Upper lobe of left lung (tissue), 6 donors: ENCODE results near the gene TMEM221. TPM values are rescaled to one million over a fixed set of nuclear protein-coding genes. Genes with fewer than 3 reads are reported as not detected.

Source experiments
- ATAC-seq, 2 donors: fragments of 200-7000 bp; cut with Tn5 transposase; one replicate each; pipeline ENCODE4 v1.9.1; 2022; ENCODE audit warnings: mild to moderate bottlenecking in 2 of 2, moderate library complexity in 2 of 2; ENCODE audit not compliant: low FRiP score in 2 of 2
- DNase-seq, 2 donors: peaks; one replicate each; pipeline ENCODE4 v3.0.0-alpha.2; 2019 to 2020
- H3K27ac ChIP-seq, 4 donors: fragments of 200-600 bp; sonication (generic); one replicate each; pipeline ENCODE4 v1.5.1; 2016 to 2019
- H3K27me3 ChIP-seq, 4 donors: fragments of 200-600 bp; sonication (generic); one replicate each; pipeline ENCODE4 v1.5.1; 2017 to 2019
- H3K36me3 ChIP-seq, 4 donors: fragments of 200-600 bp; sonication (generic); one replicate each; pipeline ENCODE4 v1.5.1; 2016 to 2019
- H3K4me1 ChIP-seq, 4 donors: fragments of 200-600 bp; sonication (generic); one replicate each; pipeline ENCODE4 v1.5.1; 2018 to 2019
- H3K4me3 ChIP-seq, 4 donors: fragments of 200-600 bp; sonication (generic); one replicate each; pipeline ENCODE4 v1.5.1; 2017 to 2019; ENCODE audit warnings: mild to moderate bottlenecking in 2 of 4, moderate library complexity in 1 of 4
- H3K9me3 ChIP-seq, 4 donors: fragments of 200-600 bp; sonication (generic); one replicate each; pipeline ENCODE4 v1.5.1; 2018 to 2019
- CTCF ChIP-seq, 6 experiments: fragments of 450-650 bp in 4 of 6; fragments of 200-600 bp in 2 of 6; sonication (generic) in 2 of 6; IDR thresholded peaks; one replicate each; pipeline ENCODE4 v1.5.1; 2016 to 2019; ENCODE audit warnings: antibody characterized with exemption in 6 of 6
- EP300 ChIP-seq, 4 donors: sonication (generic); formaldehyde crosslinking; IDR thresholded peaks; one replicate each; pipeline ENCODE4 v1.5.1; 2017; ENCODE audit warnings: antibody characterized with exemption in 4 of 4, control low read depth in 2 of 4
- POLR2A ChIP-seq, 4 donors: fragments of 450-650 bp; IDR thresholded peaks; one replicate each; pipeline ENCODE4 v1.5.1; 2016 to 2017; ENCODE audit warnings: antibody characterized with exemption in 4 of 4, mild to moderate bottlenecking in 2 of 4
- POLR2AphosphoS5 ChIP-seq, 2 donors: sonication (generic); formaldehyde crosslinking; IDR thresholded peaks; one replicate each; pipeline ENCODE4 v1.5.1; 2017; ENCODE audit warnings: antibody characterized with exemption in 2 of 2
- WGBS, 2 donors: methylation state at CpG; one replicate each; pipeline ENCODE4 v1.1.5; 2017 to 2018; 5-methylcytosine and 5-hydroxymethylcytosine counted together
- total RNA-seq, 6 donors: library from RNA; depleted of rRNA in 4 of 6; stranded (reverse); fragments of >200 nt in 4 of 6; gene quantifications; one replicate each; pipeline versions ENCODE4 v1.1.0 to v1.2.1, GENCODE V29; 2016 to 2021
- donor health status: DM: no; HTN: no; CAD: no; lungs with moderate emphysema.
- donor health status: DM: no; HTN: yes; CAD: no; lungs with severe emphysema.

Gene TMEM221
- total RNA-seq, 6 donors from 2014 or later = 0.14 TPM; not detected in 5

GRCh38 chr19:17398902-17399527 lies 49.5 kb downstream of the TMEM221 start:
- WGBS, 2 donors = 49 to 51% methylated on average over 8 of the region's 8 CpGs

GRCh38 chr19:17394891-17395415 lies 53.5 kb downstream of the TMEM221 start:
- 20 to 22% methylated on average over 17 to 18 of the region's 19 CpGs for WGBS, 2 donors
- ATAC-seq = peak in 1 of 2 donors; percentile 75
- Histone ChIP-seq H3K4me1 (peaks cover 15 to 33% (median 26%) of the 10 kb centered on the region in 4 donors), H3K4me3 (no peak overlapping the region), H3K27me3 (peaks cover 0 to 8% (median 1%) of the 10 kb centered on the region in 4 donors), H3K27ac (peak overlapping the region in 2 of 4 donors; percentile 22 to 49), H3K9me3 (no peaks in the 10 kb centered on the region), H3K36me3 (peaks cover 0 to 4% (median 1%) of the 10 kb centered on the region in 4 donors)
- TF ChIP-seq CTCF (IDR thresholded peaks at IDR 0.05) (peak; percentile 54 to 84 (median 68)), EP300 (IDR thresholded peaks at IDR 0.05) (no peak), POLR2AphosphoS5 (IDR thresholded peaks at IDR 0.05) (no peak), POLR2A (IDR thresholded peaks at IDR 0.05) (no peak)
- DNase-seq = peak; percentile 56 to 87

More at GRCh38 chr19:17398902-17399527, 49.5 kb downstream of the TMEM221 start:
- H3K9me3 ChIP-seq = no peaks in the 10 kb centered on the region
- H3K27me3 ChIP-seq = peaks cover 0 to 1% (median 0%) of the 10 kb centered on the region in 4 donors
- no peak for TF ChIP-seq CTCF (IDR thresholded peaks at IDR 0.05)
- TF ChIP-seq POLR2A (IDR thresholded peaks at IDR 0.05) = no peak
- no peak for TF ChIP-seq POLR2AphosphoS5 (IDR thresholded peaks at IDR 0.05)
- no peak for TF ChIP-seq EP300 (IDR thresholded peaks at IDR 0.05)
- H3K27ac ChIP-seq = peak overlapping the region in 2 of 4 donors; percentile 40 to 42
- no peak for DNase-seq
- H3K4me3 ChIP-seq = no peak overlapping the region
- H3K4me1 ChIP-seq = peaks cover 17 to 30% (median 19%) of the 10 kb centered on the region in 4 donors
- no peak for ATAC-seq
- peaks cover 0 to 9% (median 1%) of the 10 kb centered on the region in 4 donors for H3K36me3 ChIP-seq

- TF ChIP-seq POLR2AphosphoS5 (IDR thresholded peaks at IDR 0.05) (no peak), CTCF (IDR thresholded peaks at IDR 0.05) (no peak), EP300 (IDR thresholded peaks at IDR 0.05) (no peak), POLR2A (IDR thresholded peaks at IDR 0.05) (no peak)
- peak within 1 kb of the TSS in 2 of 4 donors; percentile 5 to 22 for H3K27ac ChIP-seq
- H3K9me3 ChIP-seq = no peaks in the 10 kb centered on the region
- peaks cover 0 to 2% (median 0%) of the 10 kb centered on the region in 4 donors for H3K36me3 ChIP-seq
- peaks cover 15 to 33% (median 26%) of the 10 kb centered on the region in 4 donors for H3K4me1 ChIP-seq
- H3K27me3 ChIP-seq = peaks cover 0 to 8% (median 1%) of the 10 kb centered on the region in 4 donors
- peak in 1 of 2 donors; percentile 70 for DNase-seq
- ATAC-seq = no peak
- WGBS, 2 donors = 60% methylated on average over 27 of the region's 41 CpGs; no CpG with 5 or more reads in 1 of the 2 donors
- H3K4me3 ChIP-seq = no peak within 1 kb of the TSS
These were observed 54.6 kb downstream of the TMEM221 start, which contains the start of gene CCDC194 for GRCh38 chr19:17393914-17394313. CCDC194 (minus strand) TSS chr19:17394196; CDS start chr19:17394158, 38 bp downstream.

GRCh38 chr19:17393002-17393401 lies 55.5 kb downstream of the TMEM221 start:
- TF ChIP-seq POLR2A (IDR thresholded peaks at IDR 0.05) (no peak), CTCF (IDR thresholded peaks at IDR 0.05) (no peak), EP300 (IDR thresholded peaks at IDR 0.05) (no peak), POLR2AphosphoS5 (IDR thresholded peaks at IDR 0.05) (no peak)
- WGBS, 2 donors = 31 to 51% methylated on average over 2 of the region's 2 CpGs
- Histone ChIP-seq H3K4me1 (peaks cover 15 to 33% (median 26%) of the 10 kb centered on the region in 4 donors), H3K4me3 (no peak overlapping the region), H3K27ac (no peak overlapping the region), H3K27me3 (peaks cover 0 to 8% (median 1%) of the 10 kb centered on the region in 4 donors), H3K36me3 (no peaks in the 10 kb centered on the region), H3K9me3 (no peaks in the 10 kb centered on the region)
- DNase-seq (no peak), ATAC-seq (no peak)
